Parathyroid adenoma (tissue), 2 donors: Measurements from ENCODE around the gene TMEM161B.
A peak's percentile ranks its signal among the peaks of the same experiment; 100 is the strongest.
"Not testable (repeated sequence)": the region's sequence is repeated elsewhere in the genome, so short reads cannot be mapped to it uniquely, and the experiment has no call there.

ENCODE experiments used
- H2AFZ ChIP-seq: fragments of 300-600 bp; sonication (generic); one replicate; pipeline ENCODE4 v1.7.0; 2017; ENCODE audit warnings: antibody characterized with exemption, mild to moderate bottlenecking
- H3K27ac ChIP-seq: fragments of 300-600 bp; sonication (generic); one replicate; pipeline ENCODE4 v1.7.0; 2017
- H3K27me3 ChIP-seq: fragments of 300-600 bp; sonication (generic); one replicate; pipeline ENCODE4 v1.7.0; 2017; ENCODE audit warnings: low read length; ENCODE audit not compliant: control insufficient read depth, insufficient read depth
- H3K36me3 ChIP-seq: fragments of 300-600 bp; sonication (generic); one replicate; pipeline ENCODE4 v1.7.0; 2017; ENCODE audit warnings: low read length; ENCODE audit not compliant: control insufficient read depth, insufficient read depth
- H3K4me1 ChIP-seq: fragments of 300-600 bp; sonication (generic); one replicate; pipeline ENCODE4 v1.7.0; 2017; ENCODE audit warnings: control low read depth
- H3K4me2 ChIP-seq: fragments of 300-600 bp; sonication (generic); one replicate; pipeline ENCODE4 v1.7.0; 2017; ENCODE audit warnings: low read length
- H3K4me3 ChIP-seq: fragments of 300-600 bp; sonication (generic); one replicate; pipeline ENCODE4 v1.7.0; 2017; ENCODE audit warnings: low read depth, low read length
- H3K79me2 ChIP-seq: fragments of 300-600 bp; sonication (generic); one replicate; pipeline ENCODE4 v1.7.0; 2017; ENCODE audit warnings: control low read depth
- H3K9ac ChIP-seq: fragments of 300-600 bp; sonication (generic); one replicate; pipeline ENCODE4 v1.7.0; 2017; ENCODE audit warnings: mild to moderate bottlenecking
- H3K9me3 ChIP-seq: fragments of 300-600 bp; sonication (generic); one replicate; pipeline ENCODE4 v1.7.0; 2017; ENCODE audit warnings: low read length; ENCODE audit not compliant: control insufficient read depth
- TF ChIP-seq, protein P1 (sequence below): fragments of 300-600 bp; sonication (generic); IDR thresholded peaks from one replicate; pipeline ENCODE4 v1.7.0; 2017; ENCODE audit warnings: antibody characterized with exemption, mild to moderate bottlenecking
- donor health status: primary hyperparathyroidism.

The TMEM161B gene

DNA sequence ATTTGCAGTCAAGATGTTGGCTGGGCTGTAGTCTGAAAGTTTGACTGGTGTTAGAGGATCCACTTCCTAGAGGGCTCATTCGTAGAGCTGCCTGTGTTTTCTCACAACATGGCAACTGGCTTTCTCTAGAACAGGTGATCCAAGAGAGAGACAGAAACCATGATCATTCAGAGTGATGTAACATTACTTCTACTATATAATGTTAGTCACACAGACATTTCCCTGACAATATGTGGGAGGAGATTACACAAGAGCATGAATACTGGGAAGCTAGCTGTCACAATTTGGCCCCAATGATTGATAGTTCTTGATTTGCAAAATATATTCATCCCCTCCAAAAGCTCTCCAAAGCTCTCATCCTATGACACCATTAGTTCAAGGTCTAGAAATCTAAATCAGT is 10.9 kb upstream of the TMEM161B start:
- H3K9ac ChIP-seq, result no peak overlapping the region
- no peaks in the 10 kb centered on the region for H3K79me2 ChIP-seq
- H3K36me3 ChIP-seq, result no peaks in the 10 kb centered on the region
- peaks cover 2% of the 10 kb centered on the region for H3K4me1 ChIP-seq
- TF ChIP-seq, protein P1, sequence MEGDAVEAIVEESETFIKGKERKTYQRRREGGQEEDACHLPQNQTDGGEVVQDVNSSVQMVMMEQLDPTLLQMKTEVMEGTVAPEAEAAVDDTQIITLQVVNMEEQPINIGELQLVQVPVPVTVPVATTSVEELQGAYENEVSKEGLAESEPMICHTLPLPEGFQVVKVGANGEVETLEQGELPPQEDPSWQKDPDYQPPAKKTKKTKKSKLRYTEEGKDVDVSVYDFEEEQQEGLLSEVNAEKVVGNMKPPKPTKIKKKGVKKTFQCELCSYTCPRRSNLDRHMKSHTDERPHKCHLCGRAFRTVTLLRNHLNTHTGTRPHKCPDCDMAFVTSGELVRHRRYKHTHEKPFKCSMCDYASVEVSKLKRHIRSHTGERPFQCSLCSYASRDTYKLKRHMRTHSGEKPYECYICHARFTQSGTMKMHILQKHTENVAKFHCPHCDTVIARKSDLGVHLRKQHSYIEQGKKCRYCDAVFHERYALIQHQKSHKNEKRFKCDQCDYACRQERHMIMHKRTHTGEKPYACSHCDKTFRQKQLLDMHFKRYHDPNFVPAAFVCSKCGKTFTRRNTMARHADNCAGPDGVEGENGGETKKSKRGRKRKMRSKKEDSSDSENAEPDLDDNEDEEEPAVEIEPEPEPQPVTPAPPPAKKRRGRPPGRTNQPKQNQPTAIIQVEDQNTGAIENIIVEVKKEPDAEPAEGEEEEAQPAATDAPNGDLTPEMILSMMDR, result no peak
- no peak overlapping the region for H3K4me3 ChIP-seq
- H3K9me3 ChIP-seq, result no peaks in the 10 kb centered on the region
- no peaks in the 10 kb centered on the region for H3K27me3 ChIP-seq
- H3K4me2 ChIP-seq, result no peak overlapping the region
- H3K27ac ChIP-seq, result no peak overlapping the region
- no peak overlapping the region for H2AFZ ChIP-seq

DNA sequence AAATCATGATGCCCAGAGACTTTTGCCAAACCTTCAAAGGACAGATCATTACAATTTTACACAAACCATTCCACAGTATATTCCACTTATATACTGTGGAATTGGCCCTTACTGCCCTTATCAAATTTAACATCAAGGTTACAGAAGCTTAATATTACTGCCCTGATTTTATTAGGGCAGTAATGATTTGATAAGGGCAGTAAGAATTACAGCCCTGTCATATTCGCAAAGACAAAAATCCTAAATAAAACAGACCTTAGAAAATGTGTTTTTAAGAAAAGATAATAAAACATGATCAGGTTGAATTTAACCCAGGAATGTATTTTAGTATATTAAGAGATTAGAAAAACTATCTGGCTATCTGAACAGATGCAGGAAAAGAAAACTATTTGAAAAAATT is 7.7 kb upstream of the TMEM161B start:
- no peaks in the 10 kb centered on the region for H3K9me3 ChIP-seq
- peaks cover 2% of the 10 kb centered on the region for H3K4me1 ChIP-seq
- no peak overlapping the region for H3K9ac ChIP-seq
- TF ChIP-seq, protein P1, result no peak
- no peak overlapping the region for H3K4me3 ChIP-seq
- H3K27ac ChIP-seq, result no peak overlapping the region
- H3K27me3 ChIP-seq, result no peaks in the 10 kb centered on the region
- H3K36me3 ChIP-seq, result no peaks in the 10 kb centered on the region
- H3K4me2 ChIP-seq, result no peak overlapping the region
- no peak overlapping the region for H2AFZ ChIP-seq
- no peaks in the 10 kb centered on the region for H3K79me2 ChIP-seq

DNA sequence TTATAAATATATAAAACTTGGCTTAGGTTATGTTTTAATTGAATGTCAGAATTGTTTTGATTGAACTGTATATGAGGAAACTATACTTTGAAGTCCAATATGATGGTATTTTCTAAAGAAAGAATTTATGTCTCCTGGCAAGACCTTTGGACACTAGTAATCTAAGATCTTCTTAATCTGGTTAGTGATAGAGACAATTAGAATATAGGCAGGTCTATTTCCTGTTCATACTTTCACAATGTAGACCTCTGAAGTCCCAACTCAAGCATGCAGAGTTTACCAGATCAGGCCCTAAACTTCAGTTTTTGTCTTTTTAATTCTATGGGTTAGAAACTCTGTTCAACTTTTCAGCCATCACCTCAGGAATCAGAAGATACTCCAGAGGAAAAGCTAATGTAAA is 6.9 kb upstream of the TMEM161B start:
- Histone ChIP-seq H3K9me3 (no peaks in the 10 kb centered on the region), H3K4me3 (no peak overlapping the region), H2AFZ (no peak overlapping the region), H3K36me3 (no peaks in the 10 kb centered on the region), H3K4me2 (no peak overlapping the region), H3K79me2 (no peaks in the 10 kb centered on the region), H3K4me1 (no peaks in the 10 kb centered on the region), H3K27me3 (no peaks in the 10 kb centered on the region), H3K9ac (no peak overlapping the region), H3K27ac (no peak overlapping the region)
- TF ChIP-seq, protein P1, result no peak

DNA sequence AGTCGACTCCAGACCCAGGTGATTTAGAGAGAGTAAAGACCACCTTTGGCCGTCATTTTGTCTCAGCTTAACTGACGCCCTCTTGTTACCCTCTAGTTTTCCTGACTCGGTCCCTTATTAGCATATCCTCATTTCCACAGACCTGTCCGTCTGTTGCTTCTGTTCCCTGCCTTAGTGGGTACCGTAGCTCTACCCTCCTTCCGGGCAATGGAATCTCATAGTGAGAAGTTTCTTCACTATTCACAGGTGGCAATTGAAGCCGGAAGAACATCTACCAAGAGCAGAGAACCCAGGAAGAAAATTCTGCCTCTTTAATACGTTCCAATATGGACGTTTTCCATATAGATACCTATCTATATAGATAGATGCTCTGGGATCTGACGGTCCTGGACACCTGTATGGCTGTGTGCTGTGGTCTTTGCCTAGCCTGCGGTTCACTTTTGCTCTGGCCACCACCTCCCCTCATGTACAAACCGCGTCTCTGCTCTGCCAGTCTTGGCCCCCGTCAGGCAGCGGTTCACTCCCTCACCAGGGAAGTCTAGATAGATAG is 652 bp upstream of the TMEM161B start:
- Histone ChIP-seq H3K9ac (peak overlapping the region; percentile 9), H3K27me3 (no peaks in the 10 kb centered on the region), H3K79me2 (peaks cover 22% of the 10 kb centered on the region), H3K9me3 (no peaks in the 10 kb centered on the region), H3K4me2 (peak overlapping the region; percentile 94), H3K4me3 (peak overlapping the region; percentile 88), H3K4me1 (peaks cover 5% of the 10 kb centered on the region), H2AFZ (peak overlapping the region; percentile 88), H3K36me3 (no peaks in the 10 kb centered on the region), H3K27ac (peak overlapping the region; percentile 64)
- TF ChIP-seq, protein P1, result no peak

DNA sequence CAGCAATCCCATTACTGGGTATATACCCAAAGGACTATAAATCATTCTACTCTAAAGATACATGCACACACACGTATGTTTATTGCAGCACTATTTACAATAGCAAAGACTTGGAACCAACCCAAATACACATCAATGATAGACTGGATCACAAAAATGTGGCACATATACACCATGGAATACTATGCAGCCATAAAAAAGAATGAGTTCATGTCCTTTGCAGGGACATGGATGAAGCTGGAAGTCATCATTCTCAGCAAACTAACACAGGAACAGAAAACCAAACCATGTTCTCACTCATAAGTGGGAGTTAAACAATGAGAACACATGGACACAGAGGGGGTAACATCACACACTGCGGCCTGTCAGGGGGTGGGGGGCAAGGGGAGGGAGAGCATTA is 4.1 kb downstream of the TMEM161B start:
- peaks cover 27% of the 10 kb centered on the region for H3K79me2 ChIP-seq
- not testable (repeated sequence) for H3K9me3 ChIP-seq, H3K9ac ChIP-seq, H2AFZ ChIP-seq, H3K4me3 ChIP-seq, H3K4me2 ChIP-seq, H3K27me3 ChIP-seq, H3K36me3 ChIP-seq, H3K4me1 ChIP-seq, H3K27ac ChIP-seq
